HEK293T (cell line): Measurements from ENCODE around the gene WWOX.
"Not testable (repeated sequence)": the region's sequence is repeated elsewhere in the genome, so short reads cannot be mapped to it uniquely, and the experiment has no call there.

Experiments used
- ARNT ChIP-seq: fragments of 450-650 bp; IDR thresholded peaks from 2 replicates; pipeline ENCODE4 v1.6.1; 2017; ENCODE audit warnings: mild to moderate bottlenecking
- BHLHE40 ChIP-seq: fragments of 450-650 bp; IDR thresholded peaks from 2 replicates; pipeline ENCODE4 v1.6.1; 2016; ENCODE audit warnings: mild to moderate bottlenecking, moderate library complexity, borderline replicate concordance
- CTBP1 ChIP-seq: fragments of 450-650 bp; IDR thresholded peaks from 2 replicates; pipeline ENCODE4 v1.6.1; 2016; ENCODE audit warnings: borderline replicate concordance
- FOXA1 ChIP-seq: fragments of 450-650 bp; IDR thresholded peaks from 2 replicates; pipeline ENCODE4 v1.6.1; 2016; ENCODE audit warnings: mild to moderate bottlenecking
- FOXK2 ChIP-seq: fragments of 450-650 bp; IDR thresholded peaks from 2 replicates; pipeline ENCODE4 v1.6.1; 2016; ENCODE audit warnings: mild to moderate bottlenecking
- FOXM1 ChIP-seq: fragments of 450-650 bp; IDR thresholded peaks from 2 replicates; pipeline ENCODE4 v1.6.1; 2017; ENCODE audit warnings: mild to moderate bottlenecking, borderline replicate concordance
- L3MBTL2 ChIP-seq: fragments of 450-650 bp; conservative IDR thresholded peaks from 2 replicates; pipeline ENCODE4 v1.6.1; 2016; ENCODE audit warnings: mild to moderate bottlenecking
- LEF1 ChIP-seq: fragments of 450-650 bp; IDR thresholded peaks from 2 replicates; pipeline ENCODE4 v1.6.1; 2017; ENCODE audit warnings: mild to moderate bottlenecking, borderline replicate concordance
- NFRKB ChIP-seq: fragments of 450-650 bp; IDR thresholded peaks from 2 replicates; pipeline ENCODE4 v1.6.1; 2016; ENCODE audit warnings: mild to moderate bottlenecking, moderate library complexity
- SP1 ChIP-seq: fragments of 450-650 bp; IDR thresholded peaks from 2 replicates; pipeline ENCODE4 v1.6.1; 2017

DNA sequence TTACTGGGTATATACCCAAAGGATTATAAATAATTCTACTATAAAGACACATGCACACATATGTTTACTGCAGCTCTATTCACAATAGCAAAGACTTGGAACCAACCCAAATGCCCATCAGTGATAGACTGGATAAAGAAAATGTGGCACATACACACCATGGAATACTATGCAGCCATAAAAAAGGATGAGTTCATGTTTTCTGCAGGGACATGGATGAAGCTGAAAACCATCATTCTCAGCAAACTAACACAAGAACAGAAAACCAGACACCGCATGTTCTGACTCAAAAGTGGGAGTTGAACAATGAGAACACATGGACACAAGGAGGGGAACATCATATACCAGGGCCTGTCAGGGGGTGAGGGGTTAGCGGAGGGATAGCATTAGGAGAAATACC is 1146.2 kb downstream of the WWOX start:
- TF ChIP-seq CTBP1, L3MBTL2, SP1, FOXM1, FOXK2, LEF1, ARNT, NFRKB, FOXA1, BHLHE40: not testable (repeated sequence)
